ENCODE data around the gene KAT8. TPM values are rescaled to one million over a fixed set of nuclear protein-coding genes. Genes with fewer than 3 reads are reported as not detected.
"Not testable (repeated sequence)": the region's sequence is repeated elsewhere in the genome, so short reads cannot be mapped to it uniquely, and the experiment has no call there.

KAT8 gene
- total RNA-seq, 4 donors from 2014 or later = 63.0 to 101 (median 77.8) TPM

DNA sequence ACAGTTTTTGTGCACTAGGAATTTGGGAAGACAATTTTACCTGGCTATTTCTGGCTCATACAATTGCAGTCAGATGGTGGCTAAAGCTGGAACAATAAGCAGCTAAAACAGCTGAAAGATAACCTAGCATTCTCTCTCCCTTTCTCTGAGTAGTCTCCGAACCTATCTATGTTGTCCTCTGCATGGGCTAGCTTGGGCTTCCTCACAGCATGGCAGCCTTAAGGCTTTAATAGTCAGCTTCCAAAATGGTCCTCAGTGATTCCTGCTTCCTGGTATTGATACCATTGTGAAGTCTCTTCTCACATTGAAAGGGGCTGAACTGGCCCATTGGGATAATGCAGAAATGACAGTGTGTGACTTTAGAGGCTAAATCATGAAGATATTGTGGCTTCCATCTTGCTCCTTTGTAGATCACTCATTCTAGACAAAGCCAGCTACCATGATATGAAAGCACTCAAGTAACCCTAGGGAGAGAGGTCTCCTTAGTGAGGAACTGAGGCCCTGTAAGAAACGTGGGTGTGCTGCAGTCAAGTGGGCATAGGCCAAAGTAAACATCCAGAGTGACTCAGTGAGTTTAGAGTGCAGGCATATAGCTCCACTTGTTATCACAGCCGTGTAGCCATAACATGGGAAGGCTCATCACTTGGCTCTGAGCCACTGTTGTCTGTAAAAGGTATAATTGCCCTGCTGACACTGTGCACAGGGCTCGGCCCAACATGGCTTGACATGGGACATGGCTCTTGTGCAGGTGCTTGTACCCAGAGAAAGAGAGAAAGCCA lies 17.4 kb upstream of the KAT8 start:
- intact Hi-C loops (cut with DNase I; ENCODE audit: low total_unique reads) = no loop called here
- H3K9me3 ChIP-seq = no peaks in the 10 kb centered on the region

DNA sequence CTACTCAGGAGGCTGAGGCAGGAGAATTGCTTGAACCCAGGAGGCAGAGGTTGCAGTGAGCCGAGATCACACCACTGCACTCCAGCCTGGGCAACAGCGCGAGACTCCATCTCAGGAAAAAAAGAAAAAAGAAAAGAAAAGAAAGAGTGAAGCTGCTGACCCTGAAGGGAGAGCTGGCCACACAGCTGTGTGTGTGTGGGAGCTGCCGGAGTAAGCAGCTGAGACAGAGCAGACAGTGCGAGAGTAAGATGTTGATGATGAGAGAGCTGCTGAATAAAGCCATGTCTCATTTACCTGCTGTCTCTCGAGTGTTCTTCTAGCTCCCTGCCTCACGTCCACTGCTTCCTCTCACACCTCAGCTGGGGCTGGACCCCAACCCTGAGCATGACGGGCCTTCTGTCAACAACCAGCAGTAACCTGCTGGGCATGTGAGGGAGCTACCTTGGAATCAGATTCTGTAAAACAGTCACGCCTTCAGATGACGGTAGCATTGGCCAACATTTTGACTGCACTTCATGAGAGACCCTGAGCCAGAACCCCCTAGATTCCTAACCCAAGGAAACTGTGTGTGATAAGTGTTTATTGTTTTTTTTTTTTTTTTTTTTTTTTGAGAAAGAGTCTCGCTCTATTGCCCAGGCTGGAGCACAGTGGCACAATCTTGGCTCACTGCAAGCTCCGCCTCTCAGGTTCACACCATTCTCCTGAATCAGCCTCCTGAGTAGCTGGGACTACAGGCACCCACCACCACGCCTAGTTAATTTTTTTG lies 16.4 kb upstream of the KAT8 start:
- H3K4me3 ChIP-seq; H3K9me3 ChIP-seq; H3K27me3 ChIP-seq; H3K27ac ChIP-seq; H3K4me1 ChIP-seq; H3K36me3 ChIP-seq; DNase-seq; intact Hi-C loops (cut with DNase I; ENCODE audit: low total_unique reads): not testable (repeated sequence)

More for the DNA sequence above, 17.4 kb upstream of the KAT8 start:
- Histone ChIP-seq H3K4me1 (no peaks in the 10 kb centered on the region), H3K4me3 (no peak overlapping the region), H3K36me3 (no peaks in the 10 kb centered on the region), H3K27ac (no peak overlapping the region), H3K27me3 (no peaks in the 10 kb centered on the region)
- no peak for DNase-seq
- no peak for TF ChIP-seq POLR2A (IDR thresholded peaks at IDR 0.05)
- TF ChIP-seq, protein P1, sequence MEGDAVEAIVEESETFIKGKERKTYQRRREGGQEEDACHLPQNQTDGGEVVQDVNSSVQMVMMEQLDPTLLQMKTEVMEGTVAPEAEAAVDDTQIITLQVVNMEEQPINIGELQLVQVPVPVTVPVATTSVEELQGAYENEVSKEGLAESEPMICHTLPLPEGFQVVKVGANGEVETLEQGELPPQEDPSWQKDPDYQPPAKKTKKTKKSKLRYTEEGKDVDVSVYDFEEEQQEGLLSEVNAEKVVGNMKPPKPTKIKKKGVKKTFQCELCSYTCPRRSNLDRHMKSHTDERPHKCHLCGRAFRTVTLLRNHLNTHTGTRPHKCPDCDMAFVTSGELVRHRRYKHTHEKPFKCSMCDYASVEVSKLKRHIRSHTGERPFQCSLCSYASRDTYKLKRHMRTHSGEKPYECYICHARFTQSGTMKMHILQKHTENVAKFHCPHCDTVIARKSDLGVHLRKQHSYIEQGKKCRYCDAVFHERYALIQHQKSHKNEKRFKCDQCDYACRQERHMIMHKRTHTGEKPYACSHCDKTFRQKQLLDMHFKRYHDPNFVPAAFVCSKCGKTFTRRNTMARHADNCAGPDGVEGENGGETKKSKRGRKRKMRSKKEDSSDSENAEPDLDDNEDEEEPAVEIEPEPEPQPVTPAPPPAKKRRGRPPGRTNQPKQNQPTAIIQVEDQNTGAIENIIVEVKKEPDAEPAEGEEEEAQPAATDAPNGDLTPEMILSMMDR (IDR thresholded peaks at IDR 0.05) = no peak

DNA sequence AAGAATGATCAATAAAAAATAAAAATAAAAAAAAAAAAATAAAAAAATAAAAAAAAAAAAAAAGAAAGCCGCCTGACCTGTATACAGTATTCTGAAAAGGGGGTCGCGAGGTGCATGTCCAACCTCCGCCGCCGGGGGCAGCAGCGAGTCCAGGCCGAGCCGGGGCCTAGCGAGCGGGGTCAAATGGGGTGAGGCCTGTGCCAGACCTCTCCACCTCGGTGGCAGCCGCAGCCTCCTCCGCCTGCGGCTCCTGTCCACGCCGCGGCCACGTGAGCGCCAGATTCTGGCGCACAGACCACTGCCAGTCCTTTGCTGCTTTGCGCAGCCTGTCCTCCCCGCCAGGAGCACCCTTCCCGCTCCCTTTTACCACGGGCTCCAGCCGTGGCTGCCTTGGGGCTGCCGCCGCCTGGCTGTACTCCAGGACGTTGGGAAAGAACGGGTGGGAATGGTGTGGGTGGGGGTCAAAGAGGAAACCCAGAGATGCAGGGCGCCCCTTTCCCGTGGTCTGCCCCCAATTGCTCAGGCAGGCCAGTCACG lies 11.7 kb upstream of the KAT8 start:
- peak; percentile 81 to 82 for DNase-seq
- no peak overlapping the region for H3K27ac ChIP-seq
- no peaks in the 10 kb centered on the region for H3K27me3 ChIP-seq
- TF ChIP-seq POLR2A (IDR thresholded peaks at IDR 0.05) = no peak
- TF ChIP-seq, protein P1 (IDR thresholded peaks at IDR 0.05) = peak; percentile 74 to 91 (median 78)
- peak overlapping the region in 1 of 2 donors; percentile 1 for H3K4me3 ChIP-seq
- no peaks in the 10 kb centered on the region for H3K36me3 ChIP-seq
- peaks cover 0 to 6% of the 10 kb centered on the region in 2 donors for H3K4me1 ChIP-seq
- H3K9me3 ChIP-seq = no peaks in the 10 kb centered on the region
- intact Hi-C loops (cut with DNase I; ENCODE audit: low total_unique reads) = no loop called here

DNA sequence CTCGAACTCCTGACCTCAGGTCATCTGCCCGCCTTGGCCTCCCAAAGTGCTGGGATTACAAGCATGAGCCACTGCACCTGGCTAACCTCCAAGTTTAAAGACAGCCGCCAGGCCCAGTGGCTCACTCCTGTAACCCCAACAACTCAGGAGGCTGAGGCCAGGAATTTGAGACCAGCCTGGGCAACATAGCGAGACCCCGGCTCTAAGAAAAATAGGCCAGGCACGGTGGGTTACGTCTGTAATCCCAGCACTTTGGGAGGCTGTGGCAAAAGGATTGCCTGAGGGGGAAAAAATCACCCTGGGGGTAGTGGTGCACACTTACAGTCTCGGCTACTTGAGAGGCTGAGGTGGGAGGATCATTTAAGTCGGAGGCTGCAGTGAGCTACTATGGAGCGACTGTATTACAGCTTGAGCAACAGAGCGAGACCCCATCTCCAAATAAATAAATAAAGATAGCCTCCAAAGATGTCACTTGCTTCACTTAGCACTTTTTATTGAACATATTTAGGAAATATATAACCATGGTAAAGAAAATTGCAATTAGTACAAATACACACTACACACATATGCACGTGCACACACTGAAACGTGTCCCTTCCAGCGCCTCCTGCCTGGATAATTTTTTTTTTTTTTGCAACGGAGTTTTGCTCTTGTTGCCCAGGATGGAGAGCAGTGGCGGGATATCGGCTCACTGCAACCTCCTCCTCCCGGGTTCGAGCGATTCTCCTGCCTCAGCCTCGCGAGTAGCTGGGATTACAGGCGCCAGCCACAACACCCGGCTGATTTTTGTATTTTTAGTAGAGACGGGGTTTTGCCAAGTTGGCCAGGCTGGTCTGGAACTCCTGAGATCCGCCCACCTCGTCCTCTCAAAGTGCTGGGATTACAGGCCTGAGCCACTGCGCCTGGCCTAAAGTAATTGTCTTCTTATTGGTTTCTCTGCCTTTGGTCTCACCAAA lies 10.7 kb upstream of the KAT8 start:
- Histone ChIP-seq H3K27ac (no peak overlapping the region), H3K27me3 (no peaks in the 10 kb centered on the region), H3K9me3 (no peaks in the 10 kb centered on the region), H3K36me3 (no peaks in the 10 kb centered on the region), H3K4me1 (peaks cover 0 to 6% of the 10 kb centered on the region in 2 donors), H3K4me3 (no peak overlapping the region)
- DNase-seq = no peak
- TF ChIP-seq POLR2A (IDR thresholded peaks at IDR 0.05) = no peak
- TF ChIP-seq, protein P1 (IDR thresholded peaks at IDR 0.05) = no peak
- intact Hi-C loops (cut with DNase I; ENCODE audit: low total_unique reads) = no loop called here

DNA sequence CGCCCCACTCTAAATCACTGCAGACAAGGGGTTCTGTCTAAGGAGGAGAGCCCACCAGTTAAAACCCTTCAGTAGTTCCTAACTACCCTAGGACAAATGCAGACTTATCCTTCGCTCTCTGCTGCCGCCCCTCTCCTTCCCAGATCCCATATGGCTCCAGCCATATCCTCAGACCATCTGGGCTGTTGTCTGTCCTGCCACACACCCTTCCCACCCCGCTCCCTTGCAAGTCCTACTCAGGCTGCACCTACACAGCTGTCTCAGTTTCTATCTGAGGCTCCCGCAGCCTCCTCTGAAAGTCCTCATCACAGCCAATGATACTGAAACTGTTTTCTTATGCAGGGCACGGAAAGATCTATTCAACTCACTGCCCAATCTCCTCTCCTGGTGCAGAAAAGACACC lies 10.0 kb upstream of the KAT8 start:
- no peak for DNase-seq
- H3K27me3 ChIP-seq = no peaks in the 10 kb centered on the region
- TF ChIP-seq, protein P1 (IDR thresholded peaks at IDR 0.05) = no peak
- no peak for TF ChIP-seq POLR2A (IDR thresholded peaks at IDR 0.05)
- H3K9me3 ChIP-seq = no peaks in the 10 kb centered on the region
- peaks cover 0 to 6% of the 10 kb centered on the region in 2 donors for H3K4me1 ChIP-seq
- no peaks in the 10 kb centered on the region for H3K36me3 ChIP-seq
- no peak overlapping the region for H3K27ac ChIP-seq
- intact Hi-C loops (cut with DNase I; ENCODE audit: low total_unique reads) = no loop called here
- no peak overlapping the region for H3K4me3 ChIP-seq

Data from uterus (tissue), 4 donors.